Nephron progenitor cell (in vitro differentiated cells): Measurements from ENCODE around the gene LCORL.

Source experiments
- DNase-seq: peaks from one replicate; pipeline ENCODE4 v3.0.0; 2021
- H3K27ac Mint-ChIP-seq: 2 replicates; pipeline ENCODE4 v1.8.0; 2021; ENCODE audit warnings: mild to moderate bottlenecking, moderate library complexity, mixed read lengths
- H3K27me3 Mint-ChIP-seq: 2 replicates; pipeline ENCODE4 v1.8.0; 2021; ENCODE audit warnings: mild to moderate bottlenecking, low read depth, mixed read lengths; ENCODE audit not compliant: poor library complexity
- H3K36me3 Mint-ChIP-seq: 2 replicates; pipeline ENCODE4 v1.8.0; 2021; ENCODE audit warnings: low read depth, mixed read lengths
- H3K4me1 Mint-ChIP-seq: 2 replicates; pipeline ENCODE4 v1.8.0; 2021; ENCODE audit warnings: mixed read lengths
- H3K4me3 Mint-ChIP-seq: 2 replicates; pipeline ENCODE4 v1.8.0; 2021; ENCODE audit warnings: mild to moderate bottlenecking, moderate library complexity, mixed read lengths
- H3K9me3 Mint-ChIP-seq: 2 replicates; pipeline ENCODE4 v1.8.0; 2021; ENCODE audit warnings: mild to moderate bottlenecking, moderate library complexity, mixed read lengths
- TF ChIP-seq, protein P1 (sequence below): fragments of 200-600 bp; sonication (generic); IDR thresholded peaks from 2 replicates; pipeline ENCODE4 v1.5.0; 2021; ENCODE audit warnings: antibody characterized with exemption

Gene LCORL

DNA sequence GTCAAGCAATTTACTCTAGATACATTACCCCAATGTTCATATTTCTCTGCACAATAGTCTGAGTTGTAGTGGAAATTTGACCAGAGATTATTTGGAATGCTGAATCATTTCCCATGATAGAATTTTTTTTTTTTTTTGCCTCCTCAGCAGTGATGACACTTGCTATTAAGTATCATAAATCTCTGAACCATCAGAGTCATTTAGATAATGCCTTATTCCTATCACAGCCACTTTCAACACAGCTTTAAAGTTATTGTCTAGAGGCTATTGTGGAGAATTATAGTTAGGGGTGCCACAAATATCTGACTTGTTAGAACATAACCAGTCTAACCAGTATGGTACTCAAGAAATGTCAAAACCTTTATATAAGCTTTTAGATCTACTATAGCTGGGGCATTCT is 79.8 kb downstream of the LCORL start:
- peaks cover 4% of the 10 kb centered on the region for H3K9me3 Mint-ChIP-seq
- H3K4me1 Mint-ChIP-seq: no peaks in the 10 kb centered on the region
- H3K27ac Mint-ChIP-seq: peak overlapping the region; percentile 29
- peaks cover 28% of the 10 kb centered on the region for H3K36me3 Mint-ChIP-seq
- no peak overlapping the region for H3K4me3 Mint-ChIP-seq
- no peaks in the 10 kb centered on the region for H3K27me3 Mint-ChIP-seq
- TF ChIP-seq, protein P1, sequence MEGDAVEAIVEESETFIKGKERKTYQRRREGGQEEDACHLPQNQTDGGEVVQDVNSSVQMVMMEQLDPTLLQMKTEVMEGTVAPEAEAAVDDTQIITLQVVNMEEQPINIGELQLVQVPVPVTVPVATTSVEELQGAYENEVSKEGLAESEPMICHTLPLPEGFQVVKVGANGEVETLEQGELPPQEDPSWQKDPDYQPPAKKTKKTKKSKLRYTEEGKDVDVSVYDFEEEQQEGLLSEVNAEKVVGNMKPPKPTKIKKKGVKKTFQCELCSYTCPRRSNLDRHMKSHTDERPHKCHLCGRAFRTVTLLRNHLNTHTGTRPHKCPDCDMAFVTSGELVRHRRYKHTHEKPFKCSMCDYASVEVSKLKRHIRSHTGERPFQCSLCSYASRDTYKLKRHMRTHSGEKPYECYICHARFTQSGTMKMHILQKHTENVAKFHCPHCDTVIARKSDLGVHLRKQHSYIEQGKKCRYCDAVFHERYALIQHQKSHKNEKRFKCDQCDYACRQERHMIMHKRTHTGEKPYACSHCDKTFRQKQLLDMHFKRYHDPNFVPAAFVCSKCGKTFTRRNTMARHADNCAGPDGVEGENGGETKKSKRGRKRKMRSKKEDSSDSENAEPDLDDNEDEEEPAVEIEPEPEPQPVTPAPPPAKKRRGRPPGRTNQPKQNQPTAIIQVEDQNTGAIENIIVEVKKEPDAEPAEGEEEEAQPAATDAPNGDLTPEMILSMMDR: no peak
- no peak for DNase-seq

DNA sequence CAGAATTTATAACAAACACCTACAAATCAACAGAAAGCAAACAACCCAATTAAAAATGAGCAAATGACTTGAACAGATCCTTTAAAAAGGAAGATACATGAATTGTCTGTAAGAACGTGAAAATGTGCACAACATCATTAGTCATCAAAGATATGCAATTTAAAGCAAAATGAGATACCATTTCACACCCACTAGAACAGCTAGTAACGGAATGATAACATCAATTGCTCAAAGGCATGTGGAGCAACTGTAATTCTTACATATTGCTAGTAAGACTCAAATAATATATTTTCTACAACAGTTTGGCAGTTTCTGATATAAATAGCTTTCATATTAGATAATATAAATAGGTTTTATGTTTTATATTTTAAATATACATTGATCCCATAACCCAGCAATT is 82.5 kb downstream of the LCORL start:
- TF ChIP-seq, protein P1: no peak
- no peaks in the 10 kb centered on the region for H3K27me3 Mint-ChIP-seq
- no peak overlapping the region for H3K27ac Mint-ChIP-seq
- H3K36me3 Mint-ChIP-seq: peaks cover 55% of the 10 kb centered on the region
- H3K4me1 Mint-ChIP-seq: no peaks in the 10 kb centered on the region
- H3K4me3 Mint-ChIP-seq: no peak overlapping the region
- H3K9me3 Mint-ChIP-seq: peaks cover 26% of the 10 kb centered on the region
- no peak for DNase-seq

DNA sequence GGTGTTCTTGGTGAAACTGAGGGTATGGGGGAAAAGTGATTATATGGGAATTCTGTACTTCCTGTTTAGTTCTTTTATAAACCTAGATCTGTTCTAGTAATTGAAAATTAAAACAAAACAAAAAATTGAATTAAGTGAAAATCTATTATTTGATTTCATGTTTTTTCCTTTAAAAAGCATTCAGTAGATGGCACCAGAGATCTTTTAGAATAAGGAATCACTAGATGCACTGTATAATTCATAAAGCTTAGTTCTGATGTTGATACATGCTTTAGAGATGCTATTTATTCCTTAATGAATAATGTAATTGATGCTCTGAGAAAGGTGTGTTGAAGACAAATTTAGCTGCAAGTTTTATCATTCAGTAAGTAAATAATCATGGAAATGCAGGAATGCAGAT is 87.3 kb downstream of the LCORL start:
- no peaks in the 10 kb centered on the region for H3K27me3 Mint-ChIP-seq
- DNase-seq: no peak
- H3K4me3 Mint-ChIP-seq: no peak overlapping the region
- H3K27ac Mint-ChIP-seq: no peak overlapping the region
- TF ChIP-seq, protein P1: no peak
- peaks cover 87% of the 10 kb centered on the region for H3K36me3 Mint-ChIP-seq
- H3K4me1 Mint-ChIP-seq: no peaks in the 10 kb centered on the region
- H3K9me3 Mint-ChIP-seq: peaks cover 61% of the 10 kb centered on the region

DNA sequence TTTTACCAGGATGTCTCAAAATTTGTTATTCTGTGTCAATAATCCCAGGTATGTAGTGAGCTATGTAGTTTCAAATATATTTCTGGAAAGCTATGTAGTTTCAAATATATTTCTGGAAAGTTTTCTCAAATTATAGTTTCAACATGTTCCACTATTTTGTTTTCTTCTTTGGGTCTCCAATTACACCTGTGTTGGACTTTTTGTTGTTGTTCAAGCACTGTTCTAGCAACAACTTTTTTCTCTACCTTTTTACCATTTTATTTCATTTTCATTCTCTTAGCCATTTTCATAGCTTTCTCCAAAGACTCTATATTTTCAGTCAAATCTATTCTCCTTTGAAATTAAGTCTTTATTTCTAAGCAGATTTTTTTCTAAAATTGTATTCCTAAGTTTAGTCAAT is 88.4 kb downstream of the LCORL start:
- H3K4me3 Mint-ChIP-seq: no peak overlapping the region
- peaks cover 67% of the 10 kb centered on the region for H3K9me3 Mint-ChIP-seq
- TF ChIP-seq, protein P1: no peak
- DNase-seq: no peak
- no peak overlapping the region for H3K27ac Mint-ChIP-seq
- H3K36me3 Mint-ChIP-seq: peaks cover 88% of the 10 kb centered on the region
- no peaks in the 10 kb centered on the region for H3K4me1 Mint-ChIP-seq
- no peaks in the 10 kb centered on the region for H3K27me3 Mint-ChIP-seq

DNA sequence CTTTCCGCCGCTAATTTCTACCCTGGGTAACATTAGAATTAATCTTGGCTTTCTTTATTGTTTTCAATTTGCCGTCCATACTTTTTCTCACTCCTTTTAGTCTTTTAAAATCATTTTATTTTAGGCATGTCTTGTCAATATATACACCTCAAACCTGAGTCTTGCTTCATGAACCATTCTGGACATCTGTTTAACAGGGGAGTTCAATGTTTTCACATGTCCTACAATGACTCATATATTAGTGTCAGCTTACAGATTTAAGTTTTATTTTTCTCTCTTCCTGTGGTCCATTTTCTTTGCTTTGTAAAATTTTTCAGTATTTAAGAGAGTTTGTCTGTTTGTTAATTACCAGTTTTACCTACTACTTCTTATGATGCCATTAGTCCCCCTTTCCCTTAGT is 89.5 kb downstream of the LCORL start:
- peaks cover 93% of the 10 kb centered on the region for H3K36me3 Mint-ChIP-seq
- no peaks in the 10 kb centered on the region for H3K4me1 Mint-ChIP-seq
- H3K9me3 Mint-ChIP-seq: peaks cover 66% of the 10 kb centered on the region
- no peaks in the 10 kb centered on the region for H3K27me3 Mint-ChIP-seq
- TF ChIP-seq, protein P1: no peak
- H3K4me3 Mint-ChIP-seq: no peak overlapping the region
- H3K27ac Mint-ChIP-seq: no peak overlapping the region
- DNase-seq: no peak

DNA sequence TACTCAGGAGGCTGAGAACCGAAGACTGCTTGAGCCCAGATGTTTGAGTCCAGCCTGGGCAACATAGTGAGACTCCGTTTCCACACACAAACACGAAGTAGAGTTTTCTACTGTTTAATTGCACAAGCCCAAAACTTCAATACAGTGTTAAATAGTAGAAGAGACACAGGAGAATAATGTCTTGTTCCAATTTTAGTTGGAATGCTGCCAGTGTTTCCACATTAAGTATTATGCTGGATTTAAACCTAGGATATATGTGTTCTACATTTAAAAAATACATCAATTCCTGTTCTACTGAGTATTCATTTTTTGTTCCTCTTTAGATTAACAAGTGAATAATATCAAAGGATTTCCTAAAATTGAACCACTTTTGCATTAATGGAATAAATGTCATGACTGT is 91.3 kb downstream of the LCORL start:
- H3K4me3 Mint-ChIP-seq: no peak overlapping the region
- H3K27ac Mint-ChIP-seq: no peak overlapping the region
- peaks cover 52% of the 10 kb centered on the region for H3K9me3 Mint-ChIP-seq
- DNase-seq: no peak
- TF ChIP-seq, protein P1: no peak
- H3K4me1 Mint-ChIP-seq: no peaks in the 10 kb centered on the region
- no peaks in the 10 kb centered on the region for H3K27me3 Mint-ChIP-seq
- peaks cover 89% of the 10 kb centered on the region for H3K36me3 Mint-ChIP-seq
